HG02610 (cell line): Measurements from ENCODE around the gene INS.

Source experiments
- ATAC-seq: cut with Tn5 transposase; IDR thresholded peaks from one replicate; pipeline ENCODE4 v1.9.1; 2021; ENCODE audit warnings: mild to moderate bottlenecking, moderate library complexity; ENCODE audit not compliant: unreplicated experiment

Gene INS

GRCh38 chr11:2160736-2161259, at the start of gene INS:
Gene INS (minus strand): TSS chr11:2161209. CDS start chr11:2160971, 238 bp downstream.
- no peak for ATAC-seq

- ATAC-seq, result no peak
These were observed 49.5 kb upstream of the INS start for GRCh38 chr11:2210366-2211112.

- no peak for ATAC-seq
These were observed 48.9 kb upstream of the INS start for GRCh38 chr11:2209900-2210321.

GRCh38 chr11:2209370-2209801, 48.4 kb upstream of the INS start:
- no peak for ATAC-seq

- no peak for ATAC-seq
These were observed 47.8 kb upstream of the INS start for GRCh38 chr11:2208691-2209369.

GRCh38 chr11:2207773-2208621, 47.0 kb upstream of the INS start:
- ATAC-seq, result no peak

- no peak for ATAC-seq
These were observed 46.2 kb upstream of the INS start for GRCh38 chr11:2207212-2207611.

GRCh38 chr11:2205981-2206690, 45.1 kb upstream of the INS start:
- no peak for ATAC-seq

GRCh38 chr11:2205214-2205720, 44.3 kb upstream of the INS start:
- ATAC-seq, result no peak

- no peak for ATAC-seq
These were observed 43.6 kb upstream of the INS start for GRCh38 chr11:2204361-2205213.

GRCh38 chr11:2203440-2204259, 42.6 kb upstream of the INS start:
- ATAC-seq, result no peak

GRCh38 chr11:2202900-2203439, 42.0 kb upstream of the INS start:
- no peak for ATAC-seq

- ATAC-seq, result no peak
These were observed 41.3 kb upstream of the INS start for GRCh38 chr11:2202071-2202899.

GRCh38 chr11:2201542-2201941, 40.5 kb upstream of the INS start:
- no peak for ATAC-seq

GRCh38 chr11:2200957-2201519, 40.0 kb upstream of the INS start:
- ATAC-seq, result no peak

GRCh38 chr11:2200536-2200935, 39.5 kb upstream of the INS start:
- no peak for ATAC-seq
